Measurements from ENCODE around the gene RGP1. TPM values are rescaled to one million over a fixed set of nuclear protein-coding genes. Genes with fewer than 3 reads are reported as not detected.

The RGP1 gene
- total RNA-seq, 1 experiment from 2014 or later, result 13.8 TPM

DNA sequence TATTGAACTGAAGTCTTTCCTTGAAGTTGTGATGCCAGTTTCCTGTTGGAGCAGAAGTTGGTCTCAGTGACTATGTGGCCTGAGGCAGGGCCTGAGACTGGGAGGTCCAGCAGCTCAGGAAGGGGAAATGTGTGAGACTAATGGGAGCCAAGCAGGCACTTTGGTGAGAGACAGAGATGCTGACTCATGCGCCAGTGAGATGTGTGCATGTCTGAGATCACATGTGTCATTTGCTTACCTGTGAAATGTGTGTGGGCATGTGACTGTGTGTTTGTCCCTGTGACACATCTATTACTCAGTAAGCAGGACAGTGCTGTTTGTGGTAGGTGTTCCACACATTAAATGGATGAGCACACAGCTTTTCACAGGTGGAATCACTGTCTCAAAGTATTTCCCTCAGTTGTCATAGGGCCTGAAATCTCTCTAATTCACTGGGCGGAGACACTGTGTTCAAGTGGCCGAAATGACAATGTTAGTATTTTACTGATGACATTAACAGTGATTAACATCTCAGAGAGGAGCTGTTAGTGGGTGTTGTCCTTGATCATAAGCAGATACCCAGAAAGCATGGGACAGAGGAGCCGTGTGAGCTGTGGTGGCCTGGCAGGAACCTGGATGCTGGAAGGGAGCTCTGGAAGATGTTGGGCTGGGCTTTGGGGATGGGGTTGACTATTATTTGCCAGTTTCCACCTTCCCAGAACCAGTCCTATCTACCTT is 49.7 kb downstream of the RGP1 start:
- Histone ChIP-seq H3K9me3 (ENCODE audit: low read length) (no peaks in the 10 kb centered on the region), H3K27me3 (ENCODE audit: low read length) (no peaks in the 10 kb centered on the region), H3K36me3 (ENCODE audit: low read depth, low read length) (no peaks in the 10 kb centered on the region), H3K4me1 (ENCODE audit: insufficient read depth, low read length) (peaks cover 41% of the 10 kb centered on the region), H3K9ac (ENCODE audit: low read length) (no peak overlapping the region), H2AFZ (ENCODE audit: low read length) (no peak overlapping the region), H4K20me1 (ENCODE audit: low read length) (no peaks in the 10 kb centered on the region), H3K9me2 (replicated peaks; ENCODE audit: low read length) (no peaks in the 10 kb centered on the region), H3K27ac (ENCODE audit: low read length) (peak overlapping the region; percentile 63), H3F3A (ENCODE audit: low read length, unreplicated experiment) (peaks cover 7% of the 10 kb centered on the region), H3K79me2 (ENCODE audit: low read length) (no peaks in the 10 kb centered on the region), H3K4me3 (ENCODE audit: low read length) (no peak overlapping the region), H3K4me2 (ENCODE audit: low read length) (peak overlapping the region; percentile 5; the same call in 1 of the 2 replicates)
- ChIA-PET POLR2A (ENCODE audit: unreplicated experiment) (interaction anchor here (0.7 kb wide), 1 partner anchor 328 kb away, joined by 4 read pairs; no protein-coding TSS in a partner anchor), CTCF (interaction anchor here (1.4 kb wide), 1 partner anchor 8 kb away, joined by 3 read pairs; no protein-coding TSS in a partner anchor)
- TF ChIP-seq EZH2phosphoT487 (IDR thresholded peaks at IDR 0.05; ENCODE audit: borderline replicate concordance, low read length) (no peak), EZH2 (IDR thresholded peaks at IDR 0.05; ENCODE audit: low read length, unreplicated experiment) (no peak)
- TF ChIP-seq, protein P1, sequence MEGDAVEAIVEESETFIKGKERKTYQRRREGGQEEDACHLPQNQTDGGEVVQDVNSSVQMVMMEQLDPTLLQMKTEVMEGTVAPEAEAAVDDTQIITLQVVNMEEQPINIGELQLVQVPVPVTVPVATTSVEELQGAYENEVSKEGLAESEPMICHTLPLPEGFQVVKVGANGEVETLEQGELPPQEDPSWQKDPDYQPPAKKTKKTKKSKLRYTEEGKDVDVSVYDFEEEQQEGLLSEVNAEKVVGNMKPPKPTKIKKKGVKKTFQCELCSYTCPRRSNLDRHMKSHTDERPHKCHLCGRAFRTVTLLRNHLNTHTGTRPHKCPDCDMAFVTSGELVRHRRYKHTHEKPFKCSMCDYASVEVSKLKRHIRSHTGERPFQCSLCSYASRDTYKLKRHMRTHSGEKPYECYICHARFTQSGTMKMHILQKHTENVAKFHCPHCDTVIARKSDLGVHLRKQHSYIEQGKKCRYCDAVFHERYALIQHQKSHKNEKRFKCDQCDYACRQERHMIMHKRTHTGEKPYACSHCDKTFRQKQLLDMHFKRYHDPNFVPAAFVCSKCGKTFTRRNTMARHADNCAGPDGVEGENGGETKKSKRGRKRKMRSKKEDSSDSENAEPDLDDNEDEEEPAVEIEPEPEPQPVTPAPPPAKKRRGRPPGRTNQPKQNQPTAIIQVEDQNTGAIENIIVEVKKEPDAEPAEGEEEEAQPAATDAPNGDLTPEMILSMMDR (conservative IDR thresholded peaks at IDR 0.05; ENCODE audit: low read depth, low read length), result no peak
- DNase-seq (peak; percentile 89), ATAC-seq (peak; percentile 82)
- no TSS peak for BruUV-seq (replicated peaks)
- intact Hi-C loops (cut with micrococcal nuclease), result loop anchor here (10.0 kb wide), 1 partner anchor 144 kb away; the partner anchor contains the start of genes CCDC107, RMRP and SIT1

DNA sequence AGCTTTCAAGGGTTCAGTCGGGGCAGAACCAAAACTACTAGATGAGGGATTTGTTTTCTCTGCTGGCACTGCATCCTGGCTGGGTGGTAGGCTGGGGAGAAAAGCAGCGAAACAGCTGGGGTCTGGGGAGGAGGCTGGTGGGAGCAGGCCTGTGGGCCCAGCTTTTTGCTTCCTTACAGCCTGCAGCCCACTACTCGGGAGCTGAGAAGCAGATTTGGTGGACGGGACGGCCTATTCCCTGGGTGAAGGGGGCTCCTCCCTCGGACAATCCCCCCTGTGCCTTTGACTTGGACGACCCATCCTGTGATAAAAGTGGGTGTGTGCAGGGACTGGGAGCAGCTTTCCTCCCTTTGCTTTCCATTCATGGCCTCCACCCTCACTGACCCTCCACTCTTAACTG is 51.4 kb downstream of the RGP1 start:
- Histone ChIP-seq H3K79me2 (ENCODE audit: low read length) (no peaks in the 10 kb centered on the region), H4K20me1 (ENCODE audit: low read length) (no peaks in the 10 kb centered on the region), H2AFZ (ENCODE audit: low read length) (no peak overlapping the region), H3K27me3 (ENCODE audit: low read length) (no peaks in the 10 kb centered on the region), H3K9me2 (replicated peaks; ENCODE audit: low read length) (no peaks in the 10 kb centered on the region), H3K9me3 (ENCODE audit: low read length) (no peaks in the 10 kb centered on the region), H3K27ac (ENCODE audit: low read length) (no peak overlapping the region), H3K4me3 (ENCODE audit: low read length) (no peak overlapping the region), H3K9ac (ENCODE audit: low read length) (no peak overlapping the region), H3F3A (ENCODE audit: low read length, unreplicated experiment) (peaks cover 7% of the 10 kb centered on the region), H3K36me3 (ENCODE audit: low read depth, low read length) (no peaks in the 10 kb centered on the region), H3K4me2 (ENCODE audit: low read length) (no peak overlapping the region), H3K4me1 (ENCODE audit: insufficient read depth, low read length) (peaks cover 26% of the 10 kb centered on the region)
- ChIA-PET POLR2A (ENCODE audit: unreplicated experiment) (no interaction called here), CTCF (no interaction called here)
- TF ChIP-seq, protein P1 (conservative IDR thresholded peaks at IDR 0.05; ENCODE audit: low read depth, low read length), result no peak
- TF ChIP-seq EZH2 (IDR thresholded peaks at IDR 0.05; ENCODE audit: low read length, unreplicated experiment), result no peak
- TF ChIP-seq EZH2phosphoT487 (IDR thresholded peaks at IDR 0.05; ENCODE audit: borderline replicate concordance, low read length), result no peak
- no TSS peak for BruUV-seq (replicated peaks)
- DNase-seq, result no peak
- no peak for ATAC-seq
- intact Hi-C loops (cut with micrococcal nuclease), result no loop called here

Data from PC-3 (cell line).